Activated T-cell treated with anti-CD3 and anti-CD28 coated beads for 1 hour (primary cell): ENCODE data around the gene SEPTIN2.
"Not testable (repeated sequence)": the region's sequence is repeated elsewhere in the genome, so short reads cannot be mapped to it uniquely, and the experiment has no call there.

Source experiments
- DNase-seq: peaks from one replicate; pipeline ENCODE4 v3.0.0-alpha.2; 2020; ENCODE audit warnings: low read depth

Gene SEPTIN2

DNA sequence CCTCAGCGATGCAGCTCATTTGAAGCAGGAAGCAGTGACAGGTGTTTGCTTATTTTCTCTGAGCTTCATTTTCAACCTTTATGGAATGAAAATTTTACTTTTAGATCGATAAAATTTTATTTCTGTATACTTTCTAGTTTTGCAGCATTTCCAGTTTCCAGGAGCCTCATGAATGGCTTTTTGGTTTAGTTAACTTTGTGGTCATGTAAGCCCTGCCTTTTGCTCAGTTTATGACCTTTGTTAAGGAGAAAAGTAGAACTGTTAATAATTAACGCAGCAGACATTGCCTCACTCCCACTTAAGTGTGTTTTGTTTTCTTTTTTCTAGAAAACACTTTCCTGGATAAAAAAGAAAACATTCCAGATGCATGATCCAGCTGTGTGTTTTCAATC lies 35.9 kb downstream of the SEPTIN2 start:
- DNase-seq, result no peak

DNA sequence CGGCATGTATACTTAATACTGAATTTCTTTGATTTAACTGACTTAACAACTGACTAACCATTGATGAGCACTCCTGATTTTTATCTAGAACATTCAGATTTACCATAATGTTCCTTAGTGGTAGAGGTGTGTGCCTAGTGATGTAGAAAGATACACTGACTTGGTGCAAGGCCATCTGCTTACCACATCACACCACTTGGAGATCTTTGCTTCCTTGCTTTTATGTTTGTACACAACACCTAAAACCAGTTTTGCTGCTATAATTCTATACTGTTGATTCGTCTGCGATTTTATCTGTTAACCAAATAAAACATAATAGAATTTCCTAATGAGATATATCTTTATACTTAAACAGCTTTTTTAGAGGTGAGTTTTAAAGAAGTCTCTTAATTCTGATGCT lies 36.5 kb downstream of the SEPTIN2 start:
- DNase-seq, result no peak

DNA sequence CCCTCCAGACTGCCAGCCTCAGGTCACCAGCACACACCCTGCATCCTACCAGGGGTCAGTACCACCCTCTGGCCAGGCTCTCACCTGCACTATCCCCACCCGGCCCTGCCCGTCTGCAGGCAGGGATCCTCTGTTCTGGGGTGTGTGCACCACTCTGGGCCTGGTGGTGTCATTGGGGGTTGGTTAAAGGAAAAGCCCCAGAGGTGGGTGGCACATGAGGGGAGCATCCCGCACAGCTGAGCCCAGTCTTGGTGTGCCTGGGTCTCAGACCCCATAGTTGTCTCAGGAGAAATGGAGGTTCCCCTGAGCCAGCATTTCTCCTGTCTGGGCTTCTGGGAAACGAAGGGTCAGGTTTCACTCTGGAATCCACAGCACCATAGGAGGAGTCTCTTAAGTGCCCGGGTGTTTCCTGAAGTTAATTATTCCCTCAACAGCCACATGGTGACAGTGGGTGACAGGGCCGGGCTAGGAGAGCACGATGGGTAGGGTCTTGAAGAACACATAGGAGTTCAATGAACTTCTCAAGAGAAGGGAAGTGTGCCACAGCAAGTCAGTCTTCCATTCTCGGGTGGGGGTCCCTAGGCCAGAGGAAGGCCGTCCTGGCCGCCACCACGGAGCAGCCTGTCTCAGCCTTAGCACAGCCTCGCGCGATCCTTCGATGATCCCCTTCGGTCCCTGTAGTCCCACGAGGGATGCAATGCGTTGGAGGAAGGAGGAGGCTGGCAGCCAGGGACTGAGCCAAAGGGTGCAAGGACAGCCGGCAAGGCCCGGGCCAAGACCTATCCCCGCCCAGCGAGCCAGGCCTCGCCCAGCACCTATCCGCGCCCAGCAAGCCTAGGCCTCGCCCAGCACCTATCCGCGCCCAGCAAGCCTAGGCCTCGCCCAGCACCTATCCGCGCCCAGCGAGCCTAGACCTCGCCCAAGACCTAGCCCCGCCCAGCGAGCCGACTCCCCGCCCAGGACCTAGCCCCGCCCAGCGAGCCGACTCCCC lies 39.2 kb downstream of the SEPTIN2 start:
- DNase-seq, result peak; percentile 60

DNA sequence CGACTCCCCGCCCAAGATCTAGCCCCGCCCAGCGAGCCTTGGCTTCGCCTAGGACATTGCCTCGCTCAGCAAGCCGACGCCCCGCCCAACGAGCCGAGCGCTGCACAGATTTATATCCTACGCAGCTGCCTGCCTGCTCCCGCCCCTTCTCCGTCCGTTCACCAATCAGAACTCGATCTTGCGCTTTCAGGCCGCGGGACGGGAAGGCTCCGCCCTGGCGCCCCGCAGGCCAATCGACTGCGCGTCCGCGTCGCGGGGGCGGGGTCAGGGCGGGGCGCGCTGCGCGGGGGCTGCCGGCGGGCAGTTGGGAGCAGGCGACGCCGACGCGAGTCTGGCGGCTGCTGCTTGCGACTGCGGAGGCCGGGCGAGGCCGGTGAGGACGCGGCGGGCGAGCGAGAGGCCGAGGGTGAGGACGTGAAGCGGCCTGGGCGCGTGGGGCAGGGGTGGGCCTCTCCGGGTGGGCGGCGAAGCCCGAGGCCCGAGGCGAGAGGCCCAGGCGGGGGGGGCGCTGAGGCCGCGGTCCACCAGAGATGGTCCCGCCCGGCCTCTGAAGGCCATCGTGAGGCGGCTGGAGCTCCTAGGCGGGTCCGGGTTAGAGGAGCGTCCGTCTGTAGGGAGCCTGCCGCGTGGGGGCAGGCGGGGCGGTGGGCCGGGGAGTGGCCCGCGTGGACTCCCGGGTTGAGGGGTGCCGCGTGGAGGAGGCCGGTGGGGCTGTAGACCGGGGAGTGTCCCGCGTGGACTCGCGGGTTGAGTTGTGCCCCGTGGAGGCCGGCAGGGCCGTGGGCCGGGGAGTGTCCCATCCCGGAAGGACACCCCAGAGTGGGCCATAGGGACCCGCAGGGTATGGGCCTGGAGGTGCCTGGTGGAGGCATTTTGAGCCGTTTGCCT lies 40.5 kb downstream of the SEPTIN2 start, which contains the start of gene FARP2:
Gene FARP2, plus strand, starts transcription at position 303 of the 888 bp plus-strand sequence. CDS start 16,823 bp downstream, outside the sequence.
- DNase-seq, result peak; percentile 93

DNA sequence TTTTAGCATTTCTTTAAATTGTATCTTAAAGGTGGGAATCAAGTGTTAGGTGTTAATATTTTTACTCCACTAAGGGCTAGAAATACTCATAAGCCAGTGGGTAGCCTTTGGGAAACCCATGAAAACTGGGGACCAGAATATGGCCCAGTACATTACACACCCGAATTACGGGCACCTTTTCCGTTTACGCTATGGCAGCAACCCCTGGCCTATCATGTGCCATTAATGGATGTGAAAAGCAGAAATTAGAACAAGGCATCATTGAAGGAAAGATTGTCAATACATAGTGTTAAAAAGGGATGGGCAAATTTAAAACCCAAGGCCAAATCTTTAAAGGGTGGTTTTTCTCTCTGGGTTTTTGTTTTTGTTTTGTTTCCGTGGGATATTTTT lies 41.1 kb downstream of the SEPTIN2 start:
- DNase-seq, result no peak

DNA sequence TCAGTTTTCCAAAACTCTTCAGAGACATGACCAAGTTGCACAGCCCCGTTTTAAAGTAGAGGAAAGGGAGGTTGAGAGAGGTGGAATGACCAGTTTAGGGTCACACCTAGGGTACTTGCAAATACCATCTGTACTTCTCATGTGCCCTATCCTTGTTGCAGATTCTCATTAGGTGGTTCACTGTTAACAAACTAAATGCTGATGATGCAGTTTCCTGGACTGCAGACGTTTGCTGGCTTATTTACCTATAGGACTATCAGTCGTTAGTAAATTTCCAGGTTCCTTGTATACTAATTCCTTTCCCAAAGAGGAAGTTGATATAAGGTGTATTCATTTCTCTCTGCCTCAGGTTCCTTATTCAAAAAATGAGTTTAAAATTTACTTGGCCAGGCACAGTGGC lies 41.8 kb downstream of the SEPTIN2 start:
- DNase-seq, result no peak

DNA sequence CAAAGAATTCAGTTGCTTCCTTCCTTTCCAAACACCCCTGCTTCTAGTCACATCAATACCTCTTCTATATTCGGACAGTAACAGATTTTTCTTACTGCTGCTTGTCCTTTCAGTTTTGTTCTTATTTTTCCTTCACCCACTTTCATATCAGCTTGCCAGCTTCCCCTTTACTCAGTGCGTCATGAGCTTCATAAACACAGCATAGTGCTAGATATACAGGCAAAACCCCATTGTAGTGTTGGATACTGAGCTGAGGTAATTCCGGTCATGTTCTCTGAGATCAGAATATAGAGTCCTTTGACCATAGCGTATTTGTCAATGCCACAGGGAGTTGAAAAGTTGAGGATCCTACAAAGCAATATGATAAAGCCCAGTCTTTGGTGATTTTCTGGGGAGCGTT lies 42.7 kb downstream of the SEPTIN2 start:
- DNase-seq, result no peak

DNA sequence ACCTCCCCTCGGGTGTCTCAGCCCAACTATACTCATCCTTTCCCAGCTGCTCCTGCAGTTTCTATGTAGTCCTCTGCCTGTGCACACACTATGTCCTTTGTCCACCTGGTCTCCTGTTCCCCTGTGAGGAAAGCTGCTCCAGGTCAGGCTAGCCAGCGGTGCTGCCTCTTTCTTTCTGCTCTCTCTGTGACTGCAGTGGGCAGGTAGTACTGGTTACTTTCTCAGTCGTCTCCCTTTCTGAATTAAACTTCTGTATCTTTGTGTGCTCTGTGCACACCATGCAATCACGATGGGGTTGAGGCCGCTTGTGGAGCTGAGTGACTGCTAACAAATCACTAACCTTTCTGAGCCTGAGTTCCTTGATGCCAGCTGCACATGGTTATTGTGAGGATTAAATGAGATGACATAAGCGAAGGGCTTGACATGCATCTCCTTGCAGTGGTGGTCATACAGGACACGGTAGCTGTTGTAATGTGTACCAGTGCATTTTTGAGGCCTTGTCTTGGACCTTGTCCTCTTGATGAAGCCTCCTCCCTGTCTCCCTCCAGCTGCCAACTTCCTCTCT lies 43.8 kb downstream of the SEPTIN2 start:
- no peak for DNase-seq

DNA sequence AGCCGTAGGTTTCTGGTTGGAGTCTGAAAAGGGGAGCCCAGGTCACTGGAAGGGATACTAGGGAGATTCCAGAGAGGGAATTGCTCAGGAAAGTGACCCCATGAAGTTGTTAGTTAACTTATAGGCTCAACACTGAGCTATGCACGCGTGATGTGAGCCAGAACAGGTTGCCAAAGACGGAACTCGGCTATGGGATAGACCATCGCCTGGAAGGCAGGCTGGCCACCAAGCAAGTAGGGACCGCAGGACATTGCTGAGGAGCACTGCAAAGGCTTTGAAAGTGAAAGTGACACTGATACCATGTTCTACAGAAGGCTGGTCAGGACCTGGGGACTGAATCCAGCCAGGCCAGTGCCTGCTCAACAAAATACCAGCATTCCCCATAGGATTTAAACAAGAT lies 47.7 kb downstream of the SEPTIN2 start:
- no peak for DNase-seq

DNA sequence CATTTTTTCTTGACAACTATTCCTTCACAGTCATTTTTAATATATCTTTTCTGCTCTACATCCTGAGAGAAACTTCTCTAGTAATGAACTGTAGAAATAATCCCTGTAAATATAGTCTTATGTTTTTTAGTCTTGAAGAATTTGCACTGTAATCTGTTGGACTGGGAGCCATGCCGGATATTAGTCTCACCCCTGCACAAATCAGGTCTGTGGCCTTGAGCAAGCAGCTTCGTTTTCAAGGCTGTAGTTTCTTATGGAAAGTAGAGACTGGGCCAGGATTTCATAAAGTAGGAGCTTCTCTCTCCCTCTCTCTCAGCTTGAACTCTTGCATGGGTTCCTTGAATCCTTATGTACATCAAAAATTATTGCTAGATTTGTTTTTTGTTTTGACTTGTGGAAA lies 49.1 kb downstream of the SEPTIN2 start:
- DNase-seq, result no peak

DNA sequence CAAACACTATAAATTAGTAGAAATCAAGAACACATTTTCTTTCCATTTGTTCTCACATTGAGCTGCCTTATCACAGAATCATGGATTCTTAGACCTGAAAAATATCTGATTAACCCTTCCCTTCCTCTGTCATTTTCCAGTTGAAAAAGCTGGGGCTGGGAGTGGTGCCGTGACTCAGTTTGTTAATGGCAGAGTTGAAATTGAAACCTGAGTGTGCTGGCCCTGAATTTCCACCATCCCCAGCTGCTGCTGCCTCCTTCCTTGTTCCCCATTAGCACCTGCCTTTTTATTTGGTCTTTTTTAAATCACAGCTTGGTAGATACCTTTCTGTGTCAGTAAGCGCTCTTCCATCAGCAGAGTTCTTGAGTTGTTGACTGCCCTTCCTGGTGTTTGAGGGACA lies 51.0 kb downstream of the SEPTIN2 start:
- DNase-seq, result no peak

DNA sequence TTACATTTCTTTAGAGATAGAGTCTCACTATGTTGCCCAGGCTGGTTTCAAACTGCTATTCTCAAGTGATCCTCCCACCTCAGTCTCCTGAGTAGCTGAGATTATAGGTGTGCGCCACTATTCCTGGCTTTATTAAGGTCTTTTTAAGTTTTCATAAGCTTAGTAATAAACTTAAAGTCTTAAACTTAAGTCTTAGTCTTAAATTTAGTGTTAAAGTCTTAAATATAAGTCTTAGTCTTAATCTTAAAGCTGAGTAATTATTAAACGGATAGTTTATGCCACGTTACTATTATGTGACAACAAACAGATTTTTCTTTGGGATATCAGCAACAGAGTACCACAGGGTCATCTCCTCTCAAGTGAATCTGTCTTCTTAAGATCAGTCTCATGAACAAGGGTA lies 52.9 kb downstream of the SEPTIN2 start:
- no peak for DNase-seq

DNA sequence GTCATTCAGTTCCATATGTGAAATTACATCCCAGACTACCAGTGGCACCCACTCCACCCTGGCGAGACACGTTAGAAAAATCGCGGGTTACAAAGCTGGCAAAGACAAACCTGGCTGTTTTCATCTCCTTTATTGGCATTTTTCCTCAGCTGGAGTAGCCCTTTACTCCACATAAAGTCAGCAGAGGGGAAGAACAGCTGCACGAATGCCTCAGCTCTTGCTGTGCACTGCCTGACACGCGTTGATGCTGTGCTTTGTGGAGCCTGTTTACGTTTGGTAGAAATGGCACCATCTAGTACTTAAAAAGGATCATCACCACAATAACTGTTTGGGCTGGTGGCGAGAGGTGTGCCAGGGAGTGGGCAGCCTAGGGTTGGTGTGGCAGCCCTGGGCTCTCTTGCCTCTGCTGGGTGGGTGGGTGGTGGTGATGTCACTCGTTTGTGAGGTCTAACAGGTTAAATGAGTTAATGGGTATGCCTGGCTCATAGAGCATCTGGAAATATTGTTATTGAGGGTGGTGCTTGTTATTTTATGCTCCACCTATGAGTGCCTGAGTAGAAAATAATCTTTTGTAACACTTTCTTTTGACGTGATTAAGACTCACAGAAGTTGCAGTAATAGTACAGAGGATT lies 56.8 kb downstream of the SEPTIN2 start:
- DNase-seq, result no peak

DNA sequence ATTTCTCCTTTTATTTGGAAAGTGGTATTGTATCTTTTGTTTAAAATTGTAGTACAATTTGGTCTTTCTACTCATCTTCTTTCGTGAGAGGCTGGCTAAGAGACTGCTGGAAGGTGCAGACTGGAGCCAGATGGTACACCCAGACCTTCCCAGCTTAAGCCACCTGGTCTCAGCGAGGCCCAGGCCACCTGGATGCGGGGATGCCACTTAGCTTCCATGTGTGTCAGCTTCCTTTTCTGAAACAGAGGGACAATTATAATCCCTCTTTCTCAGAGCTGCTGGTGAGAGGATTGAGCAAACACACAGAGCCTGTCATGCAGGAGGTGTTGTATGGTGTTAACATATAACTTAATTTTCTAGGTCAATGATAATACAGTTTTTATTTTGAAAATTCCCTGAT lies 57.7 kb downstream of the SEPTIN2 start:
- DNase-seq, result no peak

DNA sequence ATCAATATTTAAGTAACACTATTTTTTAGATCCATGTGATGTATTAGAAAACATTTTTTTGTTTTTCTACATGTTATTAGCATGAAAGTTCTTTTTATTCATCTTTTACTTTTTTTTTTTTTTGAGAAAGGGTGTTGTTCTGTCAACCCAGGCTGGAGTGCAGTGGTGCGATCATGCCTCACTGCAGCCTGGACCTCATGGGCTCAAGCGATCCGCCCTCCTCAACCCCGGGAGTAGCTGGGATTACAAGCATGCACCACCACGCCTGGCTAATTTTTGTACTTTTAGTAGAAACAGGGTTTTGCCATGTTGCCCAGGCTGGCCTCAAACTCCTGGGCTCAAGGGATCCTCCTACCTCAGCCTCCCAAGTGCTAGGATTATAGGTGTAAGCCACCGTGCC lies 58.2 kb downstream of the SEPTIN2 start:
- DNase-seq, result not testable (repeated sequence)

DNA sequence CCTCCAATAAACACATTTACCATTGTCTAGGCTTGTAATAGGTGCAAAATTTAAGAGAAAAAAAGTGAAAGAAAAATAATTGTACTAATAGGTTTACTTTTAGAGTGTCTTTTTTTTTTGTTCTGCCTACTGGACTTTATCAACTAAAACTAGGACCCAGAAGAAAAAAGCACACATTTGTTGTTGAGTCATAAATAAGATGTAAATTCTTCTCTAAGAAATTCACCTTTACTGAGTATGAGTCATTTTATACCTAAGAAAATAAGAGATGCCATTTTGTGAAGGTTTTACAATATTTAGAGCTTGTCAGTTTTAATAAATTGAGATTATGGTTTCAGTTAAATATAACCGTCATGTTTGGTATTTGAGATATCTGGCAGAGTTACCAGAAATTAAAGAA lies 59.6 kb downstream of the SEPTIN2 start:
- DNase-seq, result no peak

DNA sequence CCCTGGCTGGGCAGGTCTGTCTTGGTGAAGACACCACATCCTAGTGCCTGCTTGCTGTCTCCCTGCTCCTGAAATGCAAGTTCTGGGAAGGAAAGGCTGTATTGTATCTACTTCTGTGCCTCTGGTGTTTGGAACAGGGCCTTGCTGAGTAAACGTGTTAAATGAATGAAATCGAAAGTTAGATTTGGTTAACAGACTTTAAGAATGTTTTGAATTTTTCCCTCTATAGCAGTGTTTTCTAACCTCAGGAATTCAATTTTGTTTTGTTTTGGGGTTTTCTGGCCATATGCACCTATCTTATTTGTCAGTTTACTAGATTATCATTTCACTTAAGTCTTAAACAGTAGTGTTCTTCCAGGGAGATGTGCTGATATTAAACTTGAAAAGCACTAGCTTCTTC lies 61.1 kb downstream of the SEPTIN2 start:
- DNase-seq, result no peak

DNA sequence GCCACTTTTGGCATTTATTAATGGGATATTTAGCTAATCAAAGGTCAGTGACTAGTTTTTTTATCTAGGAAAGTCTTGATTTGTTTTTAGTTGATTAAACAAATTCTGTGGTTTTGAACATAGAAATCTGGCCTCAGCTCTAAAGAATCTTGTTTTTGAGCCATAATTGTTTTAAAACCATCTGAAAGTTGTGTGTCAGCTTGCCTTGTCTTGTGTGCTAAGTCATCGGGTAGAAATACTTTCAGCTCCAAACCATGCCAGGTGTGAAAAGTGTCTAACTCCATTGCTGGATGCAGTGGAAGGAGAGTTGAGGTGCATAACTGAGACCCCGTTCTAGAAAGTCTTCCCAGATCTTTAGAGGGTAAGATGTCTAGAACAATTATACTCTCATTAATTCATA lies 63.1 kb downstream of the SEPTIN2 start:
- no peak for DNase-seq

DNA sequence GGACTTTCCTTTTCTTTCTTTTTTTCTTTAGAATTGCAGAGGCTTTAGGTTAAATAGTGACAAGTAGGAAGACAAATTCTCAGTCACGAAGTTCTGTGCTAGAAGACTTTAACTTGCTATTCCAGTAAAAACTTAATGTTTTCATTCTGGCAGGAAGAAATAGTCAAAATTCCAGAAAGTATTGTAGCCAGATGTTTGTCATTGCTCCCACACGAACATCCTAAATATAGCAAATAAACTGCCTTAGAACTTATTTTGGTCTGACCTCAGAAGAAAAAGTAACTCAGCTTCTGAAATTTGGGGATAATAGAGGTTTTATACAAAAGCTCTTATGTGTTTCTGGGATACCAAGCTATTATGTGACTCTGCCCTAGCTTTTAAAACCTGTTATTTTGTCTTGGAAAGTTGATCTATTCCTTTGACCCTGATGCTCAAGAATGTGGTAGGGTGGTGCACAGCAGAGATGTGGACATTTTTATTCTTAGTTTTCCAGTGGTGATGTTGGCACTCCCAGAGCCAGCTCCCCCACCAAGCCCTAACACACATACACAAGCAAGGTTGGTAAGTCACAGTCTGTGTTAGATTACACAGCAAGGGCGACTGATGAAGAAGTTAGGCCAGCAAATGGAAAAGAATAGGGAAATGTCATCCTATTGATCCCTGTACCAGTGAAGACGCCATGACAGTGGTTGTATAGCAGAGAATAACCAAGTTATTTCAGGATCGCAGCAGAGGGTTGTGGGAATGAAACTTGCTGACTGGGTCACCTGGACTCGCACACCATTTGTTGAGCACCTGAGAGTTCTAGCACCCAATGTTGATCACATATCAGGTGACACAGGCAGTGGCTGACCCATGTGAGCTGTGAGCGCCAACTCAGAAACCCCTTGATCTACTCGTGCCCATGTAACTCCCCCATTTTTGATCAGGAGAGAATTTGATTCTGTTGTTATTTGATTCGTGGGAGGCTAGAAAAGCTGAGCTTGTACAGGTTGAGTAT lies 64.1 kb downstream of the SEPTIN2 start:
- DNase-seq, result no peak

DNA sequence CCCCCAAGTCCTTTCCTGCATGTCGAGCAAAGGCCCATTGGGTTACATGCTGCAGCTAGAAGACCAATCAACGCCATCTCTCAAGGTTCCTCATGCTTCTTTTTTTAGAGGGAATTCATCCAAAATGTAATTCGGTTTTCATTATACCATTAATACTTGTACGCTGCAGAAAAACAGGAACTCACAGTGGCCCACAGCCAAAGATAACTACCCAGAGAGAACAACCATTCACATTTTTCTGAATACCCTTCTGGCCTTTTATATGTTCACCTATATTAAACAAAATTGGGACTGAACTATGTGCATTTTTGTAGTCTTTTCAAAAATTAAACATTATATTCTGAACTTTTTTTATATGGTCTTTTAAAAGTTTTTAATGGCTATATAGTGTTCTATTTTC lies 66.1 kb downstream of the SEPTIN2 start:
- DNase-seq, result no peak

DNA sequence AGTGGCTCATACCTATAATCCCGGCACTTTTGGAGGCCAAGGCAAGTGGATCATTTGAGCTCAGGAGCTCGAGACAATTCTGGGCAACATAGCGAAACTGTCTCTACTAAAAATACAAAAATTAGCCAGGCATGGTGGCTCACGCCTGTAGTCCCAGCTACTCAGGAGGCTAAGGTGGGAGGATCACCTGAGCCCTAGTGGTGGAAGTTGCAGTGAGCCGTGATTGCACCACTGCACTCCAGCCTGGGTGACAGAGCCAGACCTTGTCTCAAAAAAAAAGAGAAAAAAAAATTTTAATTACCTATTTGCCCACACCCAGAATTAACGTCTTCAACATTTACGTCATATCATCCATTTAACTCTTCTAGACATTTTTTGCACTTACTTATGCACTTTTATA lies 69.7 kb downstream of the SEPTIN2 start:
- DNase-seq, result not testable (repeated sequence)
